NK-92 (cell line): ENCODE measurements around the gene BCHE.
"Not testable (repeated sequence)": the region's sequence is repeated elsewhere in the genome, so short reads cannot be mapped to it uniquely, and the experiment has no call there.

Experiments used
- DNase-seq: peaks from one replicate; lab custom pipeline; 2025; ENCODE audit not compliant: unreplicated experiment; lab: John Stamatoyannopoulos, UW

The BCHE gene

GRCh38 chr3:165817160-165817709, 20.0 kb downstream of the BCHE start:
- DNase-seq: no peak

DNA sequence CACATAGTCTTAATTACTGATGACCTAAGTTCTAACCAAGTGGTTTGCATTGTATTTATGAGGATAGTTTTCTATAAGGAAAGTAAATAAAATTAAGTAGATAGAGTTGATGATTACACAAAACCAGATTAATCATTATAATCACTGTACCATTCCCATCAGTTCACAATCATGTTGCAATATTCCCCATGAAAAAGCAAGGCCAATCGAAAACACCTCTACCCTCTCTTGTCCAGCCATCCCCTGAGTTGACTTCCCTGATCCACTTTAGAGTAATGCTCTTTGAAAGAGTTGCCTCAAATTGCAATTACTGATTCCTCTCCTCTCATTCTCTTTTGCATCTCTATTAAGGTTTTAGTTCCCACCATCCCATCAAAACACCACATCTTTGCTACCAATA, 21.0 kb downstream of the BCHE start:
- no peak for DNase-seq

GRCh38 chr3:165815682-165816081, 21.5 kb downstream of the BCHE start:
- no peak for DNase-seq

- DNase-seq: no peak
Measured at GRCh38 chr3:165814380-165814779, 22.8 kb downstream of the BCHE start.

GRCh38 chr3:165807937-165808336, 29.3 kb downstream of the BCHE start:
- not testable (repeated sequence) for DNase-seq

DNA sequence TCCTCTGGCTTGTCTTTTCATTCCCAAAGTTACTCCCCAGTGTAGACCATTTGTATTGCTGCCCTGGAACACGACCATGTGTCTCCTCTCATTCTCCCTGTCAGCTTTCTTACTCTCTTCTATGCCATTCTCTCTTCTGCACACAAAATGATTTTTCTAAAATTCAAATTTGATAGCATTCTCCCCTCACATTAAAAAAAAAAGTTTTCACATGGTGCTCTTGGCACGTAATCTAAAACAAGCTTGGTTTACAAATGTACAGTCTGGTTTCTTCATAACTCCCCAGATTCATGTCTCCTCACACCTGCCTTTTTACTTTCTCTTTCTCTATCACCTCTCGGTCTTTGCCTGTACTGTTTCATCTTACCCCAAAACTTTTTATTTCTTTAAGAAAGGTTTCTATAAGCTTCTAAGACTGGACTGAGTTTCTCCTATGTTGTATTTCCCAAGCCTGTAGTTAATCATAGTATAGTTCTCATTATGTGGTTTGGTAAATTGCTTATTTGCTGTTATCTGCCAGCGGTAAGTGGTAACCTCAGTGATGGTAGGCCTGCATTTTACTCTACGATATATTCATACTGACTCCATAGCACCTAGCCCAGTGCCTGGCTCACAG, 31.2 kb downstream of the BCHE start:
- DNase-seq: no peak

DNA sequence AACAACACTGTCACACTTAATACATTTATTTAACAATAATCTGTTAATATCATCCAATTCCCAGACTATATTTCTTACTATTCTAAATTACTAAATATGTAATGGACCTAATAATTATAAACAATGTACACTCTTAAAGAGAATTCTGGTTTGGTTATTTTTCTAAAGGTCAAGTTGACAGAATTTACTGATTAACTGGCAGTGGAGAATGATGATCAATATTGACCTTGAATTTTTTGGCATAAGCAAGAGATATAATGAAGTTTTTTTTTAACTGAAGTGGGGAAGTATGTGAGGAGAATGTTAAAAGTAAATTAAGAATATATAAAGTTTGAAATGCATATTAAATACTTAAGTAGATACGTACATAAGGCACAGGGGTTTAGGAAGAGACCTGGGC, 33.8 kb downstream of the BCHE start:
- no peak for DNase-seq

GRCh38 chr3:165800970-165801369, 36.3 kb downstream of the BCHE start:
- DNase-seq: no peak

DNA sequence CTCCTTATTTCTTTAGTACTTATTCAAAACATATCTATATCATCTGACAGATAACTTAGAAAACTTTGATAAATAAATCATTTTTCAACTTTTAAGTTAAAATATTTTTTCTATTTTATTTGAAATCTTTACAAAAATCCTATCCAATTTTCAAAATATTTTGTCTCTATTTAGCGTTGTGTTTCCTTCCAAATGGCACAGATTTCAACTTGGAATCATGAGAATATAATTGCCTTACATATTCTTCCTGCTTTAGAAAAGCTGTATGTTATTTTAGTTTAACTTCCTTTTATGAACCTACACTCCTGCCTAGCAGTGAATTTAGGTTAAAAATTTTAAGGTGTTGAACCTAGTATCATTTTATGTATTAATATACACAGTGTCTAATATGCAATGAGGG, 38.2 kb downstream of the BCHE start:
- no peak for DNase-seq

DNA sequence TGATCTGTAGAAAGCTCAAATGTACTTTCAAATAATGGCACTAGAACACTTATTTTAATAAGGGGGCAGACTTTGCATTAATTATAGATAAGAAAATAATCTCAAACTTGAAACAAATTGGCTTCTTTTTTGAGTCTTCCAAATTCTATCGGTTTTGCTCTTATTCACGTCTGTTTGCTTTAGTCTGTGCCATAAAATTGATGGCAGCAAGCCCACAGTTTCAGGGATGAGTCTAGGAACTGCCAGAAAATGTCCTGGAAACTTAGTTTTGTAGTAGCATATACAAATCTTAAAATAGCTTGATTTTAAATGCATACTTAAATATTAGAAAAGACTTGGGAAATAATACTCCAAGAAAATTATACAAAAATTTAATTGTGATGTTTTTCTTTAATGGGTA, 39.7 kb downstream of the BCHE start:
- DNase-seq: no peak

GRCh38 chr3:165796701-165797100, 40.5 kb downstream of the BCHE start:
- no peak for DNase-seq

- no peak for DNase-seq
Measured at GRCh38 chr3:165788531-165788930, 48.7 kb downstream of the BCHE start.

GRCh38 chr3:165786013-165786412, 51.2 kb downstream of the BCHE start:
- DNase-seq: no peak

- DNase-seq: no peak
Measured at GRCh38 chr3:165784337-165784736, 52.9 kb downstream of the BCHE start.

GRCh38 chr3:165783383-165783782, 53.8 kb downstream of the BCHE start:
- no peak for DNase-seq

GRCh38 chr3:165778891-165779290, 58.3 kb downstream of the BCHE start:
- DNase-seq: no peak

DNA sequence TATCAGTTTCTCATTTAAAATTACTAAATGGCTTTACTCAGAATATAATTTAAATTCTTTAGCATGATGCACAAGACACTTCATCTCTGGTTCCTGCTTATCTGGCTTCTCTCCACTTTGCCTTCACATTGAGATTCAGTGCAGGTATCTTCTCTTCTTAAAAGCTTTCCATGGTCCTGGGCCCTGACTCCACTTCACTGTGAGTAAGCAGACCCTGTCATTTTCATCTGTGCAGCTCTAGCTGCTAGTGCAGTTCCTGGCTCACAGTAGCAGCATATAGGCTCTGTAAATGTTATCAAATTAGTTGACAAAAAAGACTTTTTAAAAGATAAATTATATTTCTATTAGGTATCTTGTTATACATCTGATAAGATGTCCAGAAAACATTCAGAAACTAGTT, 58.8 kb downstream of the BCHE start:
- DNase-seq: no peak

DNA sequence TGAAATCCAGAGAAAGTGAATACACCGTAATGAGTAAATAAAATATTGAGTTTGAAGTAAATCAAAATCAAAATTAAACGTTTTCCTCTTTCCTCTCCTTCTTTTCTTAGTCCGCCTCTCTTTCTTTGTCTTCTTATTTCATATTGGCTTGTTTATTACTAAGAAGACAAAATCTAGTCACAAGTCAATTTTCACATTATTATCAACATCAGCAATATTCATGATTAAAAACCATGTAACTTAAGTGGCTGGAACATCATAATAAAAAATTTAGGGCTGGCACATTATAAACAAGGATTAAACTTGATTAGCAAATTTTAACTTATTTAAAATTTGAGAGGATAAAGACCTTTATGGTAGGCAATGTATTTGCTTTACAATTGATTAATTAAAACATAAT, 61.4 kb downstream of the BCHE start:
- no peak for DNase-seq

GRCh38 chr3:165770781-165771180, 66.4 kb downstream of the BCHE start:
- no peak for DNase-seq

GRCh38 chr3:165768680-165769079, 68.5 kb downstream of the BCHE start:
- DNase-seq: no peak

DNA sequence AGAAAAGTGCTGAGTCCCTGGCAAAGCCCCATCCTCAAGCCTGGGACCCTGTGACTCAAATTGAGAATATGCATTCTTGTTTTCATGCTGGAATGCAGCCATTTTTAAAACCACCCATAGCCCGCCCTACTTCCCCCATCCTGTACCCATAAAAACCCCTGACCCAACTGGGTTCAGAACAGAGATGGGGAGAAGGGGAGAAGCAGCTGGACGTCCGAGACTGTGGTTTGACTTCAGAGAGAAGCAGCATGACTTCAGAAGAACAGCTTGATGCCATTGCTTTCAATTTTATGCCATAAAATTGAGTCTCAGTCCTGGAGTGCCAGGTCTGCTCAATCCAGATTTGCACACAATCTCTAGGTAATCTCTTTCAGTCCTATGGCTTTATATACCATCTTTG, 78.2 kb downstream of the BCHE start:
- no peak for DNase-seq

GRCh38 chr3:165755571-165755970, 81.7 kb downstream of the BCHE start:
- DNase-seq: no peak
